ENCODE results near the gene GRIK4.

Gene GRIK4

DNA sequence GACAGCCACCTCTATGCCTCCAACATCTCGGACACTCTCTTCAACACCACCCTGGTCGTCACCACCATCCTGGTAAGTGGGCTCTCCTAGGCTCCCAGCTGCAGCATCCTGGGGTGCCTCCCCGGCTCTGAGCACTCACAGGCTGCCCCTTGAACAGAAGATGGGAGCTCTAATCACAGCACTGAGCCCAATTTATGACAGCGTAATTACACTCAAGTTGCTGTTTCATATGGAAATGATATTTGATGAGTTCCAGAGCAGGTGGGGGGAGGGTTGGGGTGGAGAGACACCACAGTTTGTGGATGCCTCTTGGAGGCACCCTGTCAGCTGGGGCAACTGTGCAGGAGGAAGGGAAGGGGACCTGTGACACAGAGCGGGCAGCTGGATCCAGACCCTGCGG lies 387.0 kb downstream of the GRIK4 start:
- DNase-seq = no peak

DNA sequence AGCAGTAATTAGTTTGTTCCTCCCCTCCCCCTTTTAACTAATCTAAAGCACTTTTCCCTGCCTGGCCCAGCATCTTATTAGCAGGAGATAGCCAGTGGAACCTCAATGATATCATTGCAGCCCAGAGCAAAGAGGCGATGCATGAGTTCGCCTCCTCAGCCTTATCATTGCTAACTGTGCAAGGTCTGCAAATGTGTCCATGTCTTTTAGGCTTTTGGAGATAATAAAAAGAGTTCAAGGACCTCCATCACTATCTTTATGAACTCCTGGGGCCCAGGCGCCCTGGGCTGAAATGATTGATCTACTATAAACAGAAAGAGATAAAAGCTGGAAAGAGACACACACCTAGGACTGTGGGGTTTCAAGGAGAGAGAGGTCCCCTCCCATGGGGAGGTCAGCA lies 388.2 kb downstream of the GRIK4 start:
- no peak for DNase-seq

DNA sequence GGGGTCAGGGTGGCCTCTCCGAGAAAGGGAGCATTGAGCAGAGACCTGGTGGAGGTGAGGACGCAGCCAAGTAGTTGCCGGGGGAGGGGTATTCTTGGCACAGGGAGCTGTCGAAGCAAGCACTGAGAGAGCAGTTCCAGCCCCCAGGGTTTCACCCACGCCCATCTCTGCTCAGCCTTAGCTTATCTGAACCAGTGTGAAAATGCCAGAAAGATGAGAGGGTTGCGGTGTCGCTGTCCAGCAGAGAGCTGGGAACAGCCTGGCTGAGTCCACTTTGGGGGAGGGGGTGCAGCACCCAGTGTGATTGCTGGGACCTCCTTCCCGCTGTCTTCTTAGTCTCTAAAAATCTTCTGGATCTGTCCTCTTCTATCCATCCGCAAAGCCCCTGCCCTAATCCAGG lies 389.1 kb downstream of the GRIK4 start:
- no peak for DNase-seq

DNA sequence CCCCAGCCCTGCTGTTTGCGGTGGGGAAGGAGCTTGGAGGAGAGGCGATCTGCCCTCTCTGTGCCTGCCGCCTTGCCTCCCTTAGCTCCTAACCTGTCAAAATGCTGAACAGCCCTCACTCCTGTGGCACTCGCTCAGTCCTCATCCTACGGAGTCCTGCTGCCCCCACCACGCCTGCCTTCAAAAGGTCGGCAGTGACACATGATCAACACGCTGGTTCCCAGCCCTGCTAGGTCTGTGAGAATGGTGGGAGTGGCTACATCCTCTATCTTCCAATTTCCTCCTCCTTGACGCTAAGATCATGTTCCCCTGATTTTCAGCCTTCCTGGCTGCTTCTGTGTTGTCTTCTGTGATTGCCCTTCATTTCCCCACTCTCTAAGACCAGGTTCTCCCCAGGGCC lies 392.1 kb downstream of the GRIK4 start:
- DNase-seq = no peak

DNA sequence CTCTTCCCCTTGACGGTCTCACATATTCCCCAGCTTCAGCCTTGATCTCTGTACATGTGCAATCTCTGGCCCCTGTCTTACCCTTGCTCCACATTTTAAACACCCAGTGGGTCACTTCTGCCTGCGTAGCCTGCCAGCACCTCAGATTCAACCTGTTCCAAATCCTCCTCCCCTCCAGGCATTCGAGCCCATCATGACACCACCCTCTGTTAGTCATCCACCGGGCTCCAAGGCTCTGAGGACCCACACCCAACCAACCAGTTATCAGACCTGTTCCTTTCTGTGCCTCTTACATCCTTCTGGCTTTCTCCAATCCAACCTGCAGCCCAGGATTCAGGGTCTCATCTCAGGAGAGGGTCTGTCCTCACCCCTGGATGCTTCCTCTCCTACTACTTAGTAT lies 392.6 kb downstream of the GRIK4 start:
- no peak for DNase-seq

DNA sequence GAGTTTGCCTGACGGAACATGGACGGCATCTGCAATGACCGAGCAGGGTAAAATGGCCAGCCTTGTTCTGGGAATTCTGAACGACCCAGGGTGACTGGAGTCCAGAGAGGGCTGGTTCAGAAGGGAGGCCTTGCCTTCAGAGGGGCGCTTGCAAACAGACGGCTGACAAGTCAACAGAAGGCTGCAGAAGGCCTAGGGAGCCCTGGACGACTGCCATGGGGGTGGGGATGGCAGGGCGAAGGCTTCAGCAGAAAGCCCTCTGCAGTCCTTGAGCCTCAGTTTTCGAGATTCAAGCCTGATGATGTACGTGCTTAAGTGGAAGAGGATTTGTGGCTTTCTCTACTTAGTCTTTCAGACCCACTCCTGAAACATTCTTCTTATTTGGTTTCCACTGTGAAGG lies 395.2 kb downstream of the GRIK4 start:
- no peak for DNase-seq

DNA sequence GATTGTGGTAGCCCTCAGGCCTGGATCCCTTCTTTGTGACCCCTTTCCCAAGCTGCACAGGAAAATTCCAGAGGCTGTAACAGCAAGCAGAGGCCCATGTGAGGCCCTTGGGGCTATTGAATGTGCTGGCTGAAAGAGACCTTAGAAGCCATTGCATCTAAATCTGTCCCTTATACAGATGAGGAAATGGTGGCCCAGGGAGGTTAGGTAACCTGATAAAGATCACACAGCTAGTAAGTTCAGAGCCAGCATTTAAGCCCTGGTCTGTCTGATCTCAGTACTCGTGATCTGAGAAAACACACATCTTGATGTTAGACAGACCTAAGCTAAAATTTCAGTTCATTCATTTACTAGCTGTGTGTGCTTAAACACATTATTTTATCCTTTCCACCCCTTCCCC lies 396.4 kb downstream of the GRIK4 start:
- no peak for DNase-seq

DNA sequence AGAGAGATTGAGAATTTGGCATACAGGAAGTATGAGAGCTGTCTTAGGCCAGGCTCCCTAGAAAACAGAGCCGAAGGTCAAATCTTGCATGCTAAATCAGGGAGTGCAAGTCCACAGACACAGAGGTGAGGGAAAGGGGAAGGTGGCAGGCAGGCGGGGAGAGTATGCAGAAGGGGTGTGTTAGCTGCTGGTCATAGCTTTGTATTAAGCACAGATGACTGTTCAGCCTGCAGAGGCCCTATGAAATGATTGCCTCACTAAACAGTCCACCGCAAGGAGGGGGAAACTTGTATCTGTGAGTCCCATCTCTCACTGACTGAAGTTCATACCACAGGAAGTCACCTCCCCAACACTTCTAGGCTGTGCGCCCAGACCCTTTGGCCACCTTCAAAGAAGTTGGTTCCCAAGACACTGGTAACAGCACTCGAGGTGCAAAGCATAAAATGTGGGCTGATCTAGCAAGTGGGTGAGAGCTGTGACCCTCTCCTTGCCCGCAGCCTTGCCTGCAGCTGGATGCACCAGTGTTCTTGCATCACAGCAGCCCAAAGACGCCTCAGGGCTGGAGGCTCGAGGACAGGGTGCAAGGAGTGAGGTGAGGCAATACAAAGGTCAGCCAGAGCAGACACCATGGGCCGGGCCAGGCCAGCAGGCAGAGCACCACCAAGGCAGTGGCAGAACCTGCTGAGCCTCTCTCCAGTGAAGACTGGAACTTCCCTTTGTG lies 397.1 kb downstream of the GRIK4 start:
- no peak for DNase-seq

DNA sequence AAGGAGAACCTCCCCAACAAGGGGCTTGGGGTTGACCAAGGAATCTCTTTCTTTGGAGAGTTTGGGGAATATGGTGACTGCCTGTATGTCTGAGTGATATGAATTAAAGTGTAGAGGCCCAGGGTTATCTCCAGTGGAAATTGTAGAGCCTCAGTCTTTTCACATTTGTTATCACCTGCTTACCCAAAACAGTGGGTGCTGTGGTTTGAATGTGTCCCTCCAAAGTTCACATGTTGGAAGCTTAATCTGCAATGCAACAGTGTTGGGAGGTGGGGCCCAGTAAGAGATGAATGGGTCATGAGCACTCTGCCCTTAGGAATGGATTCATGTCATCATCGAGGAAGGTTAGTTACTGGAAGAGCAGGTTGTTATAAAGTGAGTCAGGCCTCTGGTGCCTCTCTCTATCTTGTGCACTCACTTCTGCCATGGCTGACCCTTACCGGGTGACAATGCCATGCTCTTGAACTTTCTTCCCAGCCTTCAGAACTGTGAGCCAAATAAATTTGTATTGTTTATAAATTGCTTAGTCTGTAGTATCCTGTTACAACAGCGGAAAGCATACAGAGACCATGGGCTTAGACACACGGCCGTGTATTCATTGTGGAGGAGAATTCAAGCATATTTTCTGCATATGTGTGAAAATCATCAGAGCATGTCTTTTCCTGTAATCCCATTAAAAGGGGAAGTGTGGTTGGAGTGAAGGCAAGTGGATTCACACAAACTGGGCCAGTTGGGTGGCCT lies 398.3 kb downstream of the GRIK4 start:
- no peak for DNase-seq

DNA sequence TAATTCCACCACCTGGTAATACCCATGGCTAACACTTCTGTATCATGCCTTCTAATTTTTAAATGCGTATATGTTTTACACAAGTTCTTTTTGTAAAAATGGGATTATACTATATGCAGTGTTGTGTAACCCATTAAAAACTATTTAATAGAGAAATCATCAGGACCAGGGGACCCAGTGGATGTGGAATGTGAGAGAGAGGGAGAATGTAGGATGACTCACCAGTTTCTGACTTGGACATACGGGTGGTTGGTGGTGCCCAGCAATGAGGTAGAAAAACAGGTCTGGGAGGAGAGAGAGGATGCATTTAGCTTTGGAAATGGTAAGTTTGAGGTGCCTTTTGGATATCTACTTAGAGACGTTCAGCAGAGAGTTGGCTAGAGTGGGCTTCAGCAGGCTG lies 400.4 kb downstream of the GRIK4 start:
- no peak for DNase-seq

DNA sequence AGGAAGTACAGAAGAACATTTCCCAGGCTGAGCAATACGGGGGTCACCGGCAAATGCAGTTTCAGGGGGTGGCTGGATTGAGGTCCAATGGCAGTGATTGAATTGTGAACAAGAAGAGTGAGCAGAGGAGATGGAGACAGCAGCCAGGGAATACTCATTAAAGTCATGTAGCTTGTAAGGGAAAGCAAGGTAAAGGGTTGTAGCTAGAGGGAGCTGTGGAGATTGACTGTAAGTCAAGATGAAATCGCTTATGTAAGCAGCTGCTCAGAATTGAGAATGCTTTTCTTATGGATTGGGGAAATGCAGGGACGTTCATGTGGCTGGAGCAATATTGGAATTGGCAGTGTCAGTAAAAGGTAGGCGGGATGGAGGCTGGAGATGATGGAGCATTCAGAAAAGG lies 401.0 kb downstream of the GRIK4 start:
- DNase-seq = no peak

DNA sequence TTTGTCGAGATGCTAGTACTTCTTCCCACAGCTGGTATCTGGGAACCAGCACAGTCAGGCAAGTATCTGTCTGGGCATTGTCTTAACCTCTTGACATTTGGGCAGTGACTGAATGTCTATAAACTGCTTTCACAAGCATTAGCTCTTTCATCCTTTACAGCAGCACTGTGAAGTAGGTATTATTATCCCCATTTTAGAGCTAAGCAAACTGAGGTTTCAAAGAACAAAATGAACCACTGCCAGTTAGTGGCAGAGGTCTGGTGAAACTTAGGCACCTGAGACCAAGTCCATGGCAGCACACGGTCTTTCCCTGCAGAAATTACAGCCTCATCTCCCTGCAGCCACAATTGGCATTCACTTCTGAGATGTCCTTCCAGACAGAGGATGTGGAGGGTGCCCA lies 401.4 kb downstream of the GRIK4 start:
- no peak for DNase-seq

DNA sequence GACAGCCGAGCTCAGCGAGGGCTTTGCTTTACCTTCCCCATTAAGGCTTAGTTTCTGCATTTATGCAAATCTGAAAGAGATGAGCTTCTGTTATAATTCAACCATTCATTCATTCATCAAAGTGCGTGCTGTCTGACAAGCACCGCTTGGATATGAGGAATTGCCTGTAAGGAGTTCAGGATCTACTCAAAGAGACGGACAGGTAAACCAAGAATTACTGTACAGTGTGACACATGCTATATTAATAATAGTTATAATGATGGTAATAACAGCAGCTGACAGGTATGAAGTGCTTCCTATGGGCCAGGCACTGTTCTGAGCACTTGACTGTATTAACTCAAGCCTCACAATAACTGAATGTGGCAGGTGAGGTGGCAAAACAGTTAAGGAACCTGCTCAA lies 402.5 kb downstream of the GRIK4 start:
- DNase-seq = no peak

DNA sequence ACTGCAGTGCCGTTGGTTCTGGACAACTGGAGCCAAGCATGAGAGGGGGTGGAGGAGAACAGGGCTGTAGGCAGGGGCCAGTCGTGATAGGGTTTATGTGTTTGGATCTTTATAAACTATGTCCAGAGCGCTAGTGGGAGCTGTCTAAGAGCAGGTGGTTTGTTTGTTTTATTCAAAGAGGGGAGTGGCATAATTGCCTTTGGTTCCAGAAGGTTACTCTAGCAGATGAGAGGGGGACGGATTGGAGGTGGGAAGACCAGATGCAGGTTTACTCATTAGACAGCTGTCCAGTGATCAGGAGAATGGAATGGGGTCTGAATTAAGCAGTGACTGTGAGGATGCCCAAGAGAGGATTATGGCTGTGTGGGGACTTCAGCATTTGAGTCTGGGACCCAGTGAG lies 403.1 kb downstream of the GRIK4 start:
- no peak for DNase-seq

DNA sequence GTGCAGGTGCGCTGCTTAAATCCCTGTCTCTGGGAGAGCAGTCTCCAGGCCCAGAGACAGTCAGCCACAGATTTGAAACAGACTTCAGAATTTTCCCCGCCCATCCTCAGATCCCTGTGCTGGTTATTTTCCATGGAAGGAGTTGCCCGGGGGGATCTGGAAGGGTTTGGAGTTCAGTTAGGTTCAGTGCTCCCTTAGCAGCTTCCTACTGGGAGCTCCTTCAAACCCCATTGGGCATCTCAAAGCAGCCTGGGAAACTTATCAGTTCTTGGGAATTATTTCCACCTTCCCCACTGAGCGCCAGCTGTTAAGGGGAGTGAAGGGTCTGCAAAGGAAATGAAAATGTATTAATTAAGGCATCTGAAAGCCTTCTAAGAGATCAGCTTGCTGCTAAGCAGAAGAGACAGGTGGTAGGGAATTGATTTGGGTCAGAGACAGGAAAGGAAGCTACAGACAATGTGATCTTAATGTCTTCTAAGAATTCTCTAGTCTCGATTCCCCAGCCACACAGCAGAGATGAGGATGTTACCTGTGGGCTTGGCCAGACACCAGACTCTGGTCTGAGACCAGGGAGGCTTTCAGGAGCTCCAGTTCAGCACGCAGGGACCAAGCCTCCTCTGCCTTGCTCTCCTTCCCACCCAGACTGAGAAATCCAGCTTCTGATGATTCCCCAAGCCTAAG lies 406.2 kb downstream of the GRIK4 start:
- no peak for DNase-seq

DNA sequence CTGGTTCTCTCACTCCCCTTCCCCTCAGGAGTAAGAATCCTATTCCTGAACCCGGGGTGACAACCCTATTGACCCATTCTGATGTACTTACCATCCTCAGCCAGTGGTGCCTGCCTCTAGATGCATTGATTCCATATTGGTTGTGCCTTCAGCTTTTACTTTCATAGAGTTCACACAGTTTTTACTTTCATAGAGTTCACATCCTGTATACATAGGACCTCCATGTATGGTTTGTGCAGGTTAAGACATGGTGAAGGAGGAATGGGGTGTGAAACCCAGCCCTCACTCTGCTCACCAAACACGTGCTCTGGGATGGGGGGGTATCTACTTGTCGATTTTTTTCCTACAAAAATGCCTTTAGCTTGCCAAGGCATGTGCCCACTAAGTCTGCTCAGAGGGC lies 406.7 kb downstream of the GRIK4 start:
- no peak for DNase-seq

DNA sequence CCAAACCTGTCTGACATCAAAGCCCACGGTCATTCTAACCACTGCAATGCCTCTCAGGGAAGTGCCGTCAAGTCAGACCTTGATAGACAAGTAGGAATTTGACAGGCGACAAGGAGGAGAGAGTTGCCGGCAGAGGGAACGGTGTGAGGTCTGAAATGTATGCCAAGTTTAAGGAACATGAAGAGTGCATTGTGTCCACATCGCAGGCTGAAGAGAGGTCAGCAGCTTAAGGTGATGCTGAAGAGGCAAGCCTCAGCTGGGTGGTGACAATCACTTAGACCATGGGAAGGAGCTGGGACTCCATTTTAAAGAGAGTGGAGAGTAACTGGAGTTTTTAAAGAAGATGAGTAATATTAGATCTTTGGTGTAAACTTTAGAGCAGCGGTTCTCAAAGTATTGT lies 407.5 kb downstream of the GRIK4 start:
- DNase-seq = no peak

DNA sequence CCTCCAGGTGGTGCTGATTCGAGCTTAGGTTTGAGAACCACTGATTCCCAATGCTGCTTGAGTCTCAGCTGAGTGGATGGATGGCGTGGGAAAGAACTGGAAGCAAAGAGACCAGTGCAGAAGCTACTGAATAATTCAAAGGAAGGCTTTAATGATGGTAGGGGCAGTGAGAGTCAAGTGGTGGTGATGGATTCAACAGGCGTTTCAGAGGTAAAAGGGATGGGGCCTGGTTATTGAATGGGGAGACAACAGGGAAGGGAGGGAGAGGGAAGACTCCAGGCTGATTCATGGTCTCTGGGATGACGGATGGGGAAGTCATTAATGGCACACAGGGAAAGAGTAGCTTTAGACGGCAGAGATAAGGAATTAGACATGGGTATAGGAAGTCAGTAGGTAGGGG lies 408.0 kb downstream of the GRIK4 start:
- no peak for DNase-seq

DNA sequence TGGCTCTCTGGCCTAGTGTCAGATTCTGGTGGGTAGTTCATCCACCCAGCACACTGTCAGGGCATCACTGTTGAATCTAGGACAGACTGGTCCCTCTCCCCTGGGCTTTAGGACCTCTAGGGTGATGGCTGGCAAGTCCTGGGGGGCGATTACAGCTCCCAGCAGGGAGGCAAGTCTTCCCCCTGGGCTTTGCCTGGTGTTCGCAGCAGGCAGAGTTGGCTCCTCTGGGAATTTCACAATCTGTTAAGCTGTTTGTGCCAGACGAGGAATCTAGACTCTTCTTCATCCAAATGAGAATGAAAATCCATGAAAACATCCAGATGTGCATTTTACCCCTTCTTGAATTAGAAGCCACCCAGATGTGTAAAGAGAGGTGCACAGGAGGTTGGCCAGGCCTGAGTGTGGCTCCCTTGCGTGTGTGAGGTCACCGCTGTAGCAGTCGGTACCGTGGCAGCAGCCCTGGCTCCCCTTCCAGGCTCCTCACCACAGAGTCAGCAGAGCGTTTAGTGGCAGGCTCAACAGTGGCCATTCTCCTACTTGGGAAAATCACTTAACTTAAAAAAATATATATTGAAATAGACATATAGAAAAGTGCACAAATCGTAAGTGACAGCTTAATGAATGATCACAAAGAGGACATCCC lies 412.4 kb downstream of the GRIK4 start:
- DNase-seq = no peak

DNA sequence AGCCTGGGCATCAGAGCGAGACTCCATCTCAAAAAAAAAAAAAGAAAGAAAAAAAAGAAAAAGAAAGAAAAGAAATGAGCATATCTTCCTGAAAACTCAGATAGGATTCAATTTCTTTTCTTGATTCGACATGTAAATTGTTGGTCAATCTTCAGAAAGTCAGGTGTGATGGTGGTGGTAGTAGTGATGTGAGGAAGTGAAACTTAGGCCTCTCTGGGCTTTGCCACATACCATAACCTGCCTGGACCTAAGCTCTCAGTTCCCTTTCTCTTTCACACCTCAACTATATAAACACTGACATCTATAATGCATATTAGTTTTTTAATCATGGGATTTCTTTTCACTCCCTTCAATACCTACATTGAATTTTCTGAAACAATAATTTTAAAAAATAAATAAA lies 414.4 kb downstream of the GRIK4 start:
- DNase-seq = no peak

DNA sequence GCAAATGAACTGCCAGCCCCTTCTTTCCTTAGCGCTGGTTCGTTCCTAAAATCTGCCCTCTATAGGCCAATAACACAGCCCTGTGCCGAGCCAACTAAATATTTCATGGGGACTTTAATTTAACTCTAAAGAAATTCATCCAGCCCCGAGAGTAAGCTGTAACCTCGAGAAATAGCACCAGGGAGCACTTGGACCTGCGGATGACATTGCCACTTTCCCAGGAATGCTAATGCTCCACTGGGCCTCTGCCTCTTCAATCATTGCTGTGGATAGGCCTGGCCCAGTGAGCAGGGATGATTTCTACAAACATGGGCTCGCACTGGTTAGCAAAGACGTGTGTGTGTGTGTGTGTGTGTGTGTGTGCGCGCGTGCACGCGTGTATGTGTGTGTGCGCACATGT lies 417.1 kb downstream of the GRIK4 start:
- no peak for DNase-seq

DNA sequence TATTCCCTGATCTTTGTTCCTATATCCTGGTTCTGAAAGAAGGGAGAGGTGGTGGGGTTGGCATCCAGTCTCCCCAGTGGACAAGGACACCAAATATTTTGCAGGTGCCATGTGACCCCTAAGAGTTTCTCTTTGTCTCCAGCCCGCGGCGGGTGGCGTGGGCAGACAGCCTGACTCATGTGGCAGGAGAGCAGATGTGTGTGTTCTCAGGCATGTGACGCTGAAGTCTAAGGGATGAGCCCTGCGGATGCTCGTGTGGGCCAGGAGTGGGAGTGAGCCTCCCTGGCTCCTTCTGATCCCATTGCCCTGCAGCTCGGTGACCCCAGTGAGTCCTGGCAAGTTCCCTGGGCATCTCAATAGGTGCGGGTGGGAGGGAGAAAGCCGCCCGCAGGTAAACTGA lies 417.5 kb downstream of the GRIK4 start:
- no peak for DNase-seq

DNA sequence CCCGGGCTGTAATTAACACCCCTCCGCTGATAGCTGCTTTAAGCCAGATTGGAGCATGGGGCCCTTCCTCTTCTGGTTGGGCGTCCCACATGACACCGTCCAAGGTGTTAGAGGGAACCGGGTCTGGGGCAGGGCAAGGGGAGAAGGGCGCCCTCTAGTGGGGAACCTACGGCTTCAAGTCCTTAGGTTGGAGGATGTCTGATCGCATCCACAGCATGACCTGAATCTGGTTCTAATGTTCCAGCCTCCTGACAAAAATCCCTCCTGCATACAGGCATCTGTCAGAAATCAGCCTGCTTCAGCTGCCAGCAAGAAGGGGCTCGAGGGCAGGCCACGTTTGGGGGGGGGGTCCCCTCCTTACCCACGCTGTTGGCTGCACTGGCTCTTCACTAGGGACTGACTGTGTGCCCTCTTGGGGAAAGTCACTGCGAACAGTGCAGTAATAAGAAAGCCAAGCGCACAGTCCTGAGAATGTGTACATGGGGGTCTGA lies 418.2 kb downstream of the GRIK4 start:
- DNase-seq = peak; percentile 58

Data from stimulated activated CD4-positive, alpha-beta T cell treated with anti-CD3 and anti-CD28 coated beads, Interleukin-15, amount 100 ng/mL, for 24 hours (primary cell).